AG10803 (cell line): ENCODE results near the gene STRN.

Experiments used
- DNase-seq: peaks from one replicate; pipeline ENCODE4 v3.0.0; 2010; ENCODE audit warnings: low read depth
- H3K4me3 ChIP-seq: 2 replicates; pipeline ENCODE4 v1.5.1; 2011; ENCODE audit warnings: mild to moderate bottlenecking, low read length, control low read depth
- TF ChIP-seq, protein P1 (sequence below): conservative IDR thresholded peaks from 2 replicates; pipeline ENCODE4 v1.5.1; 2011; ENCODE audit warnings: mild to moderate bottlenecking, low read length, control low read depth, inconsistent platforms

STRN gene

DNA sequence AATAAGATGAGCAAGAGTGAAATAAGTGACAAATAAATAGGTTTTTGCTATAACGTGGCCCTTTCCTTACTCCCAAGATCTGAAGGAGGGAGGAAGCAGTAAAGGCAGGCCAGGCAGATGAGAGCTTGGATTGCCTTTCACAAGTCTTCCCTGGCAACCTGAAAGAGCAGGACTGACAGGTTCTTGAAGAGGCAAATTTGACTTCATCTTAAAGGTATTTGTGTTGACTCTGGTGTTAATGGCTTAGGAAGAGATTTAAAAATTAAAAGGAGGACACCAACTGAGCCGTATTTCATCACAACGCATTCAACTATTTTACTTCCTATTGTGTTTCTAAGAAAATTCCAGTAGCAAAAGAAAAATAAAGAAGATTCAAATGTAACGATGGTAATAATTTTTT is 3.2 kb downstream of the STRN start:
- TF ChIP-seq, protein P1, sequence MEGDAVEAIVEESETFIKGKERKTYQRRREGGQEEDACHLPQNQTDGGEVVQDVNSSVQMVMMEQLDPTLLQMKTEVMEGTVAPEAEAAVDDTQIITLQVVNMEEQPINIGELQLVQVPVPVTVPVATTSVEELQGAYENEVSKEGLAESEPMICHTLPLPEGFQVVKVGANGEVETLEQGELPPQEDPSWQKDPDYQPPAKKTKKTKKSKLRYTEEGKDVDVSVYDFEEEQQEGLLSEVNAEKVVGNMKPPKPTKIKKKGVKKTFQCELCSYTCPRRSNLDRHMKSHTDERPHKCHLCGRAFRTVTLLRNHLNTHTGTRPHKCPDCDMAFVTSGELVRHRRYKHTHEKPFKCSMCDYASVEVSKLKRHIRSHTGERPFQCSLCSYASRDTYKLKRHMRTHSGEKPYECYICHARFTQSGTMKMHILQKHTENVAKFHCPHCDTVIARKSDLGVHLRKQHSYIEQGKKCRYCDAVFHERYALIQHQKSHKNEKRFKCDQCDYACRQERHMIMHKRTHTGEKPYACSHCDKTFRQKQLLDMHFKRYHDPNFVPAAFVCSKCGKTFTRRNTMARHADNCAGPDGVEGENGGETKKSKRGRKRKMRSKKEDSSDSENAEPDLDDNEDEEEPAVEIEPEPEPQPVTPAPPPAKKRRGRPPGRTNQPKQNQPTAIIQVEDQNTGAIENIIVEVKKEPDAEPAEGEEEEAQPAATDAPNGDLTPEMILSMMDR = no peak
- H3K4me3 ChIP-seq = no peak overlapping the region
- no peak for DNase-seq

DNA sequence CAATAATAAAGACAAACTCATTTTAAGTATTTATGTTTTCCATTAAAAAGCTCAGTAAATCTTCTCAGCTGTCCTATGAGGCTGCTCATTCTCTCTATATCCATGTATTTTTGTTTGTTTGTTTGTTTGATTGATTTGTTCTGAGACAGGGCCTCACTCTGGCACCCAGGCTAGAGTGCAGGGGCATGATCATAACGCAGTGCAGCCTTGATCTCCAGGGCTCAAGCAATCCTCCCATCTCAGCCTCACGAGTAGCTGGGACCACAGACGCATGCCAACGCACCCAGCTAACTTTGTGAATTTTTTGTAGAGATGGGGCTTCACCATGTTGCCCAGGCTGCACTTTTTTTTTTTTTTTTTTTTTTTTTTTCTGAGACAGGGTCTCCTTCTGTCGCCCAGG is 5.6 kb downstream of the STRN start:
- TF ChIP-seq, protein P1 = no peak
- H3K4me3 ChIP-seq = no peak overlapping the region
- no peak for DNase-seq

DNA sequence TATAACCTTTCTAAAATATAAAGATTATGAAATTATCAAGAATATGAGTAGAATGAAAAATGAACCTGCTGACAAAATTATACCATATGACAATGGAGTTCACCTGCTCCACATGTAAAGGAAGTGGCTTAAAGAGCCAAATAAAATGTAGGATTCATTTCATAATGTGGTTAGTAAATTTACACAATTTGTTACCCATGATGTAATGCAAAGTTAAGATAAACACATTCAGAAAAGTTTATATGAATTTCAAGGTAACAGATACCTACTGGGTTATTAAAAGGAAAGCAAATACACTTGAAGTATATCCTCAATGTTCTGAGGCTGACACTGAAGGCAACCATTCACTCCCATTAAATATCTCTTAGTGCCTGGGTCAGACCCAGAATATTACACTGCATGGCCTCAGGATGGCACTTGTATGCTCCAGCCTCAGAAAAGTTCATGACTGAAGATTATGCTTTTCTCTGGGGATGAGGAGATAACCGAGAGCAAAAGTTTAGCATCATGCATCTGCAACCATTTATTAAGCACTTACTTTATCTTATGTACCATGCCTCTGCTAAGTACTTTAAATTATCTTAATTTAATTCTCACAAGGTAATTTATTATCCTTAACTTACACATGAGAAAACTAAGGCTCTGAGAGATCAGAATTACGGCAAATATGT is 6.2 kb downstream of the STRN start:
- H3K4me3 ChIP-seq = no peak overlapping the region
- no peak for DNase-seq
- TF ChIP-seq, protein P1 = no peak

DNA sequence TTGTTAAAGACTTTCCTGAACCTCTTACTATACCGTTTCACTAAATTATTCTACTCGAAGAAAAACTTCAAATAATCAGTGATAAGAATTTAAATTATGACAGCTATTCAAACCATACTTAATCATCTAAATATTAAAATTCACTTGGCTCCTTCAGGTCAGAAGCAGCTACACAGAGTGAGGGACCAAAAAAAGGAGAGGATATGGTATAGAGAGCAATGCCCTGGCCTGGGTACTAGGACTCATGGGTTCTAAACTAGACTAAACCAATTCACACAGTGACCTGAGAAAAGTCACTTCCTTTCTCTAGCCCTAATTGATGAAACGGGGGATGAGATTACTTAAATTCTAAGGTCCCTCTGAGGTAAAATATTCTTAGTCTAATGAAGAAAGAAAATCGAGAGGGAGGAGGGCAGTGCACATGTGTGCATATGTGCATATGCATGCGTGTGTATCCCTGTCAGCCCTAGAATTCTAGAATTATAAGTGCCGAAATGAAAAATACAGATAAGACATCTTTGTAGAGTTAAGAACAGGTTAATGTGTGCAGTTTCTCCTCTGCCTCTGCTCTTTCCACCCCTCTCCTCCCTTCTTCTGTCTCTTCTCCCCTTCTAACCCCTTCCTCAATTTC is 11.2 kb downstream of the STRN start:
- TF ChIP-seq, protein P1 = no peak
- no peak overlapping the region for H3K4me3 ChIP-seq
- no peak for DNase-seq

DNA sequence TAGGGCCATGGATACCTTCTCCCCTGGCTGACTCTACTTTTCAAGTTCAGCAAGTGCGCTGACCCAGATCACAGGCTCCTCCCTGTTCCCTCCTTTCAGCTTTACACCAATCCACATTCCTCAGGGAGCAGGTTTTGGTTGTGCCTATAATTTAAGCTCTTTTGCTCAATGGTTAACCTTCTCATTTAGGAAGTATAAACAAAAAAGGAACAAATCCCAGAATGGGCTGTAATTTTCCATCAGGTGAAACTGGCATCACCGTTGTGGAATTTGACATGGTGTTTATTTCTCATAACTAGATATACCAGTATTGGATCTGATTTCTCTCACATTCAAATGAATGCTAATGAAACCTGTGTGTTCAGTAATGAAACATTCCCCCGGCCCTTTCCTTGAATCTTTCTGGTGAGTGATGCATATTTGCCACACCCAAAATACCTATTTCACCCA is 13.6 kb downstream of the STRN start:
- no peak for DNase-seq
- H3K4me3 ChIP-seq = no peak overlapping the region
- TF ChIP-seq, protein P1 = no peak

GRCh38 chr2:36951574-36951973 is 14.8 kb downstream of the STRN start:
- TF ChIP-seq, protein P1 = no peak
- no peak for DNase-seq

GRCh38 chr2:36951027-36951518 is 15.3 kb downstream of the STRN start:
- no peak for DNase-seq
- TF ChIP-seq, protein P1 = no peak
- no peak overlapping the region for H3K4me3 ChIP-seq

More at GRCh38 chr2:36951574-36951973, 14.8 kb downstream of the STRN start:
- H3K4me3 ChIP-seq = no peak overlapping the region
